ENCODE measurements around the gene FADS2.

The FADS2 gene

DNA sequence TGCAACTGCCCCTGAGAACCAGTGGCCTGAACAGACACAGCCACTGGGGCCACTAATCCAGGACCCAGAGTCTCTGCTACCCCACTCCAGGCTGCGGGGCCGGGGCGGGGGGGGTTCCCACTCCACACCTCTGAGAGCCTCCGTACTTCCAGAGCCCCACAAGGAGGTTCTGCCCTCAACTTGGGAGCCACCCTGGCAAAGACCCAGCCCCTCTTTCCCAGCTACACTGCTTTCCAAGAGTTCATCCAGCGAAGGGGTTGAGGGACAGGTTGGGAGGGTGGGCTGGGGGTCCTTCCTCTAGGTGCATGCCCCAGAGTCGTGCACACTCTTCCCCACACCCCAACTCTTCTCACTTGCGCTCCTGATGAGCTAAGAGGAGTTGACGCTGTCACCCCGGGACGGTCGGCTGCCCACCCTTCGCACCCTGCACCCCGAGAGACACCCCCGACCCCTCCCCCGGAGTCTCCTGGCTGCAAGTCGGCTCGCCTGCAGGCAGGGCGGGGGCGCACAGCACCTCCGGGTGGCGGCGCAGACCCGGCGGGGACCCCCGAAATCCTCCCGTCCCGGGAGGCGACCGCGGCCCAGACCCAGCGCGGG lies 88.7 kb downstream of the FADS2 start:
- no peak overlapping the region for H3K27ac ChIP-seq
- TF ChIP-seq, protein P1, sequence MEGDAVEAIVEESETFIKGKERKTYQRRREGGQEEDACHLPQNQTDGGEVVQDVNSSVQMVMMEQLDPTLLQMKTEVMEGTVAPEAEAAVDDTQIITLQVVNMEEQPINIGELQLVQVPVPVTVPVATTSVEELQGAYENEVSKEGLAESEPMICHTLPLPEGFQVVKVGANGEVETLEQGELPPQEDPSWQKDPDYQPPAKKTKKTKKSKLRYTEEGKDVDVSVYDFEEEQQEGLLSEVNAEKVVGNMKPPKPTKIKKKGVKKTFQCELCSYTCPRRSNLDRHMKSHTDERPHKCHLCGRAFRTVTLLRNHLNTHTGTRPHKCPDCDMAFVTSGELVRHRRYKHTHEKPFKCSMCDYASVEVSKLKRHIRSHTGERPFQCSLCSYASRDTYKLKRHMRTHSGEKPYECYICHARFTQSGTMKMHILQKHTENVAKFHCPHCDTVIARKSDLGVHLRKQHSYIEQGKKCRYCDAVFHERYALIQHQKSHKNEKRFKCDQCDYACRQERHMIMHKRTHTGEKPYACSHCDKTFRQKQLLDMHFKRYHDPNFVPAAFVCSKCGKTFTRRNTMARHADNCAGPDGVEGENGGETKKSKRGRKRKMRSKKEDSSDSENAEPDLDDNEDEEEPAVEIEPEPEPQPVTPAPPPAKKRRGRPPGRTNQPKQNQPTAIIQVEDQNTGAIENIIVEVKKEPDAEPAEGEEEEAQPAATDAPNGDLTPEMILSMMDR (IDR thresholded peaks at IDR 0.05): no peak
- H3K27me3 ChIP-seq (ENCODE audit: control insufficient read depth, insufficient read depth, low read length): no peaks in the 10 kb centered on the region
- peak overlapping the region; percentile 59 for H3K4me2 ChIP-seq (ENCODE audit: low read length)
- peak overlapping the region; percentile 46 for H3K4me3 ChIP-seq (ENCODE audit: low read depth, low read length)
- H3K4me1 ChIP-seq: no peaks in the 10 kb centered on the region
- no peak overlapping the region for H3K9ac ChIP-seq
- no peaks in the 10 kb centered on the region for H3K79me2 ChIP-seq
- no peaks in the 10 kb centered on the region for H3K36me3 ChIP-seq (ENCODE audit: control insufficient read depth, insufficient read depth, low read length)
- H2AFZ ChIP-seq: no peak overlapping the region
- no peaks in the 10 kb centered on the region for H3K9me3 ChIP-seq (ENCODE audit: control insufficient read depth, low read length)
